SHP77 treated with DMSO at 0.1 percent for 48 hours (cell line): ENCODE results near the gene RASA3.

ENCODE experiments used
- DNase-seq: peaks from one replicate; lab custom pipeline; 2025; lab: John Stamatoyannopoulos, UW

Gene RASA3

DNA sequence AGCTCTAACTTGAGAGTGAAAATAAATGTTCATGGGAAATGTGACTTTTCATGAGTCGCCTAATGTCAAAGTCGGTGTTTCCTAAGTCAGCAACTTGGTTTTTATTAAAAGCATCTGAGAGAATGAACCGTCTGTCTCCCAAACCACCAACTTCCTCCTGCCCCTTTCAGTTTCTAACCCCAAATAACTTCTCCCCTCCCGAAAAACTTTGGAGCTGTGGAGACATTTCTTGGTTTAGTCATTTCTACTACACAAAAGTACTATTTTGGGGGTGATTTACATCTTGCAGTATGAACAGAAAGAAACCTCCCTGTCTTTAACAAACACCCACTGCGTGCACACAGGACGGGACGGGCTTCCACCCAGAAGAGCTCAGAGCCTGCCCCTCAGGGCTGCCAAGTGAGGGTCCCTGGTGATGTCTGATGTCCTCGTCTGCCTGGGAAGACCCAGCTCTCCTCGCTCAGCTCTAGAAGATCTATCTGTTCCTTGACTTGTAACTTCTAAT lies 65.0 kb downstream of the RASA3 start:
- no peak for DNase-seq

DNA sequence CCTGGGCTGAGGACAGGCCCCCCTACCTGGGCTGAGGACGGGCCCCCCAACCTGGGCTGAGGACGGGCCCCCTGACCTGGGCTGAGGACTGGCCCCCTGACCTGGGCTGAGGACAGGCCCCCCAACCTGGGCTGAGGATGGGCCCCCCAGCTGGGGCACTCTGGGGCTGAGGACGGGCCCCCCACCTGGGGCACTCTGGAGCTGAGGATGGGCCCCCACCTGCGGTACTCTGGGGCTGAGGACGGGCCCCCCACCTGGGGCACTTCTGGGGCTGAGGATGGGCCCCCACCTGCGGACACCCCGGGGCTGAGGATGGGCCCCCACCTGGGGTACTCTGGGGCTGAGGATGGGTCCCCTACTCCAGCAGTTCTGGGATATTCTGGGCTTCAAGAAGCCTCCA lies 65.5 kb downstream of the RASA3 start:
- DNase-seq = no peak

DNA sequence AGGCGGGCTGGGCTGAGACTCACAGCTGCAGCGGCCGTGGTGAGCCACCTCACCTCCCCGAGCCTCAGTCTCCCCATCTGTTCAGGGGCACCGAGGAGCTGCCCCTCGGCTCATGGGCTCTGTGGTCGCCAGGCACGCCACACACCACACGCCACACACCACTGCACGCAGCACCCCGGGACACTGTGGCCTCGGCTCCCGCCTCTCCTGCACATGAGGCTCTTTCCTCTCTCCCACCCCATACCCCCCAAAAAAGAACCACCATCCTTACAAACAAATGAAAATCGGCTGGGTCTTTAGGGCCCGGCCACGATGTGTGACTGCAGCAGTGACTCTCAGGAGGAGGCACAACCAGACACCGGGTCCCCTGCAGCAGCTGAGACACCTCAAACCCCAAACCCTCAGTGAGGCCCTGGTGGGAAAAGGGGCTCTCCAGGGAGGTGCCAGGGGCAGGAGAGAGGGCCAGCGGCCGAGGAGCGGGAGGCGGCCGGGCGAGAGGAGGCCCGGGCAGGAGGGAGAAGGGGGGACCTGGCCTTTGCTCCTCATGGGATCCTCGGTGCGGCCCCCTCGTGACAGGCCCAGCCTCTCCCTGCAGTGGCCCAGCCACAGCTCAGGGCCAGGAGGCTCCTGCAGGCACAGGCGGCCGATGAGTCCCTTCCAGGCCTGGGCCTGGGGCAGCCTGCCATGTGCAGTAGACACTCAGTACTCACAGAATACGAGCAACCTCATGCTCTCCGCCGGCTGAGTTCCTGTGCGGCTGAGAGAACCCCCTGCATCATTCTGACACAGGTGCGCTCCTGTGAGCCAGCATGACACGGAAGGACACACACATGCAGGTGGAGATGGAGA lies 66.3 kb downstream of the RASA3 start:
- DNase-seq = no peak

DNA sequence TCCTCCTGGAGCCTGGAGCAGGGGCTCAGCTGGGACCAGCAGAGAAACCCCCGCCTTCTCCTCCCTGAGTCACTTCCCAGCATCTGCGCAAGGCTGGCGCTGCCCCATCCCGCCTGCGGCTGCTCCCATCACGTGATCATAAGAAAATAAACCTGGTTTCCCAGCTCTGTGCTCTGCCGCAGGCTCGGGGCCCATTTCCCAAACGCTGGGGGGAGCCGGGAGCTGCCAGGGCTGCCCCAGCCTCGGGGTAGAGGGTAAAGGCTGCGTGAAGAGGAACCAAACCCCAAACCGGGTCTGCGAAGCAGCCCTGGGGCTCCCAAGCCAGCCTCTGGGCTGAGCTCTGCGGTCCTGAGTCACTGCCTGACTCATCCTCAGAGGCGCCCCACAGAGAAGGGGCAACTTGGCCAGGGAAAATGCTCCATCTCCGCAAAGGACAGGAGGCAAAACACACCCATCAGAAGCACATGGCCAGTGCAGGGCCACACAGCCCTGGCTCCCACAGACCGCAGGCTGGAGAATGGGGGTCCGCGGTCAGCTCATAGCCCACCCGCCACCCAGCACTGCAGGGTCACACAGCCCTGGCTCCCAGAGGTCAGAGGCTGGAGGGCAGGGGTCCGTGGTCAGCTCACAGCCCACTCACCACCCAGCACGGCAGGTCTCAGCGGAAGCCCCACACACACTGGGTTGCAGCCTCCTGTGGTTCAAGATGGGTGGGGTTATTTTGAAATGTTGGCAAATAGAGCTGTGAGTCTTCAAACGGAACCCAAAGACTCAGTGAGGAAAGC lies 67.1 kb downstream of the RASA3 start:
- DNase-seq = peak; percentile 96

DNA sequence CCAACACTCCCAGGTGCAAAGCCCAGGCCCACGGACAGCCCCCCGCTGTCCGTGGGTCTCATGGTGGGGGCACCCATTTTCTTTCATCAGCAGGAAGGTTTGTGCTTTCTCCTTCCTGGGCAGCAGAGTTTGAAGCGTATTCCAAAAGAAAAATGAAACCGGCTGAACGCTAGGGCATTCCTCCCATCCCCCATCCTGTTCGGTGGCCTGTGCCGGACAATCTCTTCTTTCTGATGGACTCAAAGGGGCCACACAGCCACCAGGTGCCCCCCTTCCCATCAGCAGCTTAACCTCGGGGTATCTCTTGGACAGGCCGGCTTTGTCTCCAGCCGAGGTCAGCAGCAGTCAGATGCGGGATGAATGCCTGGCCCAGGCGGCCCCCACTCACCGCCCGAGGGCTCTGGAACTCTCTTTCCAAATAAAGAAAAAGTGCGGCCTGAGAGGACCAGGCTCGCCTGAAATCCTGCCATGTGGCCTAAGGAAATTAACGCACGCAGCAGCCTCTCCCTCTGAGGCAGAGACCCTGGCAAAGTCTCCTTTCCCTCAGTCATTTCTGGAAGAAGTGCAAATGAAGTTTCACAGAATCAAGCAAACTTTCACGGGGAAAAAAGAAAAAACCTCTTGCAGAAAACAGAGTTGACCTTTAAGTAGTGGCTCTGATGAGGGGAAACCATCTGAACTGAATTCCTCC lies 67.8 kb downstream of the RASA3 start:
- DNase-seq = no peak

DNA sequence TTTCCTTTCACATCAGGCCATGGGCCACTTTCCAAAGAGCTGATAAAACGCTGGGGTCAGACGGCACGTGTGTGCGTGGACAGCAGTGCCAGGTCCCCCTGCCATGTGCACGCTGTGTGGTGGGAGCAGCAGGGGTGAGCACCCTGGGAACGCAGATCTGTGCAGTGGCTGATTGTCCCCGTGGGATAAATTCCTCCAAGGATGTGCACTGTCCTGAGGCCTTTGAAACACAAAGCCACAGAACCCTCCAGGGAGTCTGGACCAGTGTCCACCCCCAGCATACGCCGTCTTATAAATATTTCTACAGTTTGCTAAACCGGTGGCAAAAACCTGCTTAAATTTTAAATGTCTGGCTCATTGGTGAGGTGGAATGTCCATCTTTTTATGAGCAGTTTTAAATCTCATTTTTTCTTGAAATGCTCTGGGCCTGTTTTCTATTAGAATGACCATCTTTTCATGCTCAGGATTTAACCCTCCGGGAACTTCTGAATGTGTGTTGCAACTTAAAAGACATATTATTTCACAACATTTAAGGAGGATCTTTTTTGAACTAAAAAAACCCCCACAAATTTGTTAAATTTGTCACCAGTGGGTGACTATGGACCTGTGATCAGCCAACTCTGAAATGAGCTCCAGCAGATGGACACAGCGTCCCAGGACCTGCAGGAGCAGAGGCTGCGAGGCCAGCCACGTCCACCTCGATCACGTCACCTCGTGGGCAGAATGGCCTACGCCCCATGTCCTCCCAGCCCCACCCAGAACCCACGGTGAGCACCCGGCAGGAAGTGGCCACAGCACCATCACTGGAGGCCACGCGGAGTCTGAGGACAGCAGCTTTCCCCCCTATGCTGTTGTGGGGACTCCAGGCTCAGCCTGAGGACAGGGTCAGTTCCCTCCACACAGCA lies 68.6 kb downstream of the RASA3 start:
- DNase-seq = no peak

DNA sequence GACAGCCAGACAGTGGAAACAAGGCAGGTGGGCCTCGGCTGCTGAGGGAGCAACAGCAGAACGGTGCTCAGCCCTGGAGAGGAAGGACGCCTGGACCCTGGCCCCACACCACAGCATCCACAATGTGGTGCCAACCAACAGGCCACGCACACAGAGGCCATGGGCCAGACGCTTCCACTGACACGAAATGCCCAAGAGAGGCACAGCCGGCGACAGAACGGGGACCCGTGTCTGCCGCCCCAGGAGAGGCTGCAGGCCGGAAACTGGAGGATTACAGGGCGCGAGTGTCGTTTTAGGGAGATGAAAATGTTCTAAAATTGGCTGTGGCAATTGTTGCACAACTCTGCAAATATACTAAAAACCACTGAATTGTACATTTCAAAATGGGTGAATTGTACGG lies 69.7 kb downstream of the RASA3 start:
- no peak for DNase-seq

DNA sequence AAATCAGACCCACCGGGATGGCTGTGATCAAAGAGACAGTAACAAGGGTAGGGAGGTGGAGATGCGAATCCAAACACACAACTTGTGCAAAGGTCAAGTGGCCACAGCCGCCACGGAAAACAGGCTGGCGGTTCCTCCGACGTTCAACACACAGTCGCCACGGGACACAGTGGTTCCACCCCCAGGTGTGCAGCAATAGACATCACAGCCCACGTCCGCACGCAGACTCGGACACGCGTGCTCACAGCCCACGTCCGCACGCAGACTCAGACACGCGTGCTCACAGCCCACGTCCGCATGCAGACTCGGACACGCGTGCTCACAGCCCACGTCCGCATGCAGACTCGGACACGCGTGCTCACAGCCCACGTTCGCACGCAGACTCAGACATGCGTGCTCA lies 70.1 kb downstream of the RASA3 start:
- DNase-seq = no peak

DNA sequence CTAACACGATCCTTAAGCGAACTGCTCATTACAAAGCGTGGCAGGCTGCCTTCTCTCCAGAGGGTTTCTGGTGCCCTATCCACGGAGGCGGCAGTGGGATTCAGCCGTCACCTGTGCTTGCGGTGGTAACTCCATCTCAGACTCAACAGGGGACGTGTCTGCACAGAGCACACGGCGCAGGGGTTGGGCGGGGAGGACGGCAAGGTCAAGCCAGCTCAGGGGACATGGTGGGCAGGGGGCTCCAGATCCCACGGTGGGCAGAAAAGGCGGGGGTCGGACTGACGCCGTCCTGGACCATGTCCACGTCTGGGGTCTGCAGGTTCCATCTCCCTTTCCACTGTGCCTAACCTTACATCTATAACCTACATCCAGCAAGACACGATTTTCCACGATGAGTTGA lies 70.7 kb downstream of the RASA3 start:
- DNase-seq = no peak

DNA sequence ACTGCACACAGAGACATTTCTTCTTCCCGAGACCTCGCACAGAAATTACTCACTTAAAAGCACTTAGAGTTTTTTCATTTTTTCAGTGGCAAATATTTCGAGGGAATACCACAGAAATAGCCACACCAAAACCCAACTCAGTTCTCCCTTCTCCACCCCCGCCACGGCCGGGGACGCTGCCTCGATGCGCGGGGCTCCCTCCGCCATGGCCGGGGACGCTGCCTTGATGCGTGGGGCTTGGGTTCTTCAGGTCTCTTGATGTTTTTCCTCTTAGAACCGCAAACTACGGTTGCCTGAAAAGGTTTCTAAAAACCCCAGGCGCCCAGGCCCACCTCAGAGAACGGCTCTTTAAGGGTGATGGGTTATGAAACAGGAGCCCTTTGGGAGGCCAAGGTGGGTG lies 71.4 kb downstream of the RASA3 start:
- no peak for DNase-seq

DNA sequence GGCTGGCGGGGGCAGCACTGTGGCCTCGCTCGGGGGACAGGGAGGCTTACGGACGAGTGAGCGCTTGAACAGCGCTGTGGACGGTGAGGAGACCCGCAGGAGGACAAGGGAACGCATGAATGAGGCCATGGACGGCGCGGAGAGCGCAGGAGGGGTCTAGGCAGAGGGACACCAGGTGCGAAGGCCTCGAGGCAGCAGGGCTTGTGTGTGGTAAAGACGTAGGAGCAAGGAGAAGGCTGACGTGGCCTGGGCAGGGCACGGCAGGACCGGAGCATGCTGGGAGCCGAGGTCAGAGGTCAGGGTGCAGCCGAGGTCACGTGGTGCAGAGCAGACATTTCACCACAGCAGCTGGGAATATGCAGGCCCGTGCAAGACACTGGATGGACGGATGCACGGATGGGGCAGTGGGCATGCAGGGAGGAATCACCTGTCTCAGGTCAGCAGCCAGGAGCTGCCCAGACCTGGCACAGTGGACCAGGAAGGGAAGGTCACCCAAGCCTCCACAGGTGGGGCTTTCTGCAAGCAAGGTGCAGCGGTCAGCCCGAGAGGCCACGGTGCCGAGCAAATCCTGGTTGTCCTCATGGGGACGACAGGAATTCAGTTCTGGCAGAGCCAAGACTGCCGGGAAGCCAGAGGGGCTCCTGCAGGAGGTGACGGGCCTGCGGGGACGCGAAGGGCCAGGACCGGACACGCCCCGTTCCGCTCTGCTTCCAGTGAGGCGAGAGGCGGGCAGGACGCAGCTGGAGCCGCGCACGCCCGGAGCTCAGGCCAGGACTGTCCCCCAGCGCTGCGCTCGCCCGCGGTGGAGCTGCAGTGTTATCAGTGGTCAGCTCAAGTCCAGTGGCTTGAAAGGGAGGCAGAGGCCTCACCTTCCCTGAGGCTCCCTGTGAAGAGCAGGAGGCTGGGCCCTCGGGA lies 72.2 kb downstream of the RASA3 start:
- DNase-seq = no peak

DNA sequence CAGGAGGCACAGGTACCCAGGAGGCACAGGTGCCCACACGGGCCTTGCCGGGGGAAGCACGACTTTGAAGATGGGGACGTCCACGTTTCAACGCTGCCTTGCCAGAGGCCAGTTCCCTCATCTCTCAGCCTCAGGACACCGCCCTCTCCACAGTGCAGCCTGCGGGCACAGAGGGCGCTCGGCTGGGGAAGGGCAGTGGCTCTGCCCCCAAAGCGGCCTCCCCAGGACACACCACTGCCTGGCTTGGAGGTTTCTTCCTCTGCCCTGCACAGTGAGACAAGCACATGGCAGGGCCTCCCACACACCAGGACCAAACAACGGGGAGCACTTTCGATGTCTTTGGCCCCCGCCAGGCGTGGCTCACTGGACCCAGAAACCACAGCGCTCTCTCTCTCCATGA lies 73.0 kb downstream of the RASA3 start:
- no peak for DNase-seq

DNA sequence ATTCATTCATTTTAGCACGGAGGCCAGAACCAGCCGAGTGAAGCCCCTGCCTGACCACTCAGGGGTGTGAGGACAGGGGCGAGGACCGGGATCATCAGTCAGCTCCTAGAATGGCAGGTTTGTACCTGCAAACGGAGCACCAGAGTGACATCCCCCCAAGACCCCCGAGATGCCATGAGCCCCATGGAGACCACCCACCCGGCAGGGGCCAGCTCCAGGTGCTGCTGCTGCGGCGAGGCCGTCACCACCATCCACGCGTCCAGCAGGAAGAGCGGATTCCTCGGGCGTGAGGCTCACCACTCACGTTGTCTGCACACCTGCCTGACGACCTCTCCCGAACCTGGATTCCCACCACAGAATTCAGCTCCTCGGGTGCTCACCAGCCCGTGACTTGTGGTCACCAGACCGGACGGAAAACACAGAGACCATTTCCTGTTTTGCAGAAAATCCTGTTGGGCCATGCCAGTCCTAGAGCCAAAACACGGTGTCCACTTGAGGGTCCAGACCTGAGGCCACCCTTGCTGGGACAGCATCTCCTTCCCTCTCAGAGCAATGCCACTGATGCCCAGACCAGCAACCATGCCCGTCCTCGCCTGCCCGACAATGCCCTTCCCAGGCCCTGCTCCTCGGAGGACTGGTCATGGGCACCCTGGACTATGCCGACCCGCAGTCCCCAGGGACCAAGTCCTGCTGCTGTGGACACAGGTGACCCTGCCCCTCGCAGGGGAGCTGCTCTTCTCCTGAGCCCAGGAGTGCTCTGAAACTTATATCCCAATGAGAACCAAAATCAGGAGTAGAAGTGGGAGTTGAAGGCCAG lies 74.2 kb downstream of the RASA3 start:
- DNase-seq = no peak

DNA sequence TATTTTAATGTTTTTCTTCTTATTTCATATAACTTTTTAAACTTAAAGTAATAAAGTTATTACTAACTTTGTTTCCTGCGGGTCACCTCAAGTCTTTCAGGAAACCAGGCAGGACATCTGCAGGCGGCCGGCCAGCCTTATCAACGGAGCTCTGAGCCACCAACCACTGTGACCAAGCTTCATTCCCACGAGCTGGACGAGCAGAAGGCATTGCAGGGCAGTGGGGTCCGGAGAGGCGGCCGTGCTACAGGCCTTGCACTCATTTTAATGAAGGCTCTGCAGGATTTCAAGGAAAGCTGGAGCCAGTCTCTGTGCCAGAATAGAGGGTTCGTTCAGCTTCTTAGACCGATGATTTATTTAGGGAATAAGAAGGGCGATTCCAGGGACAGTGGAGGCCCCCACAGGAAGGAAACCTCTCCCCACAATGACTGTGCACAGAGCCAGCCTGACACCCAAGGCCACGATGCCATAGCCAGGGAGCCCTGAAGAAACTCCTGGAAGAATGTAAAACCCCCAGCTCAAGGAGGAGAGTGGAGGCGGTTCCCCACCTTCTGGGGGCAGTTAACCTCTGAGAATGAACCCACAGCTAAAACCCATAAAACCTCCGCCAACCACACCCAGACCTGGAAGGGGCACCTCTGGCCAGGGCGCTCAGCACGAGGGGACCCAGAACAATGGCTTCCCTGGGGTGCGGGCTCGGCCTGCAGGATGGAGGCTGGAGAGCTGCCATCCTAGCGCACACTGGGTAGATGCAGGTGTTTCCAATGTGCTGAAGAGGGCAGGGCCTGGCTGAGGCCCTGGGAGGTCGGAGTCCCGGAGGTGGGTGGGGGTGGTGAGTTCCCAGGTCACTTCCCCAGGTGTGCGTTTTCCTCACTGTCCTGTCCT lies 75.0 kb downstream of the RASA3 start:
- DNase-seq = no peak

DNA sequence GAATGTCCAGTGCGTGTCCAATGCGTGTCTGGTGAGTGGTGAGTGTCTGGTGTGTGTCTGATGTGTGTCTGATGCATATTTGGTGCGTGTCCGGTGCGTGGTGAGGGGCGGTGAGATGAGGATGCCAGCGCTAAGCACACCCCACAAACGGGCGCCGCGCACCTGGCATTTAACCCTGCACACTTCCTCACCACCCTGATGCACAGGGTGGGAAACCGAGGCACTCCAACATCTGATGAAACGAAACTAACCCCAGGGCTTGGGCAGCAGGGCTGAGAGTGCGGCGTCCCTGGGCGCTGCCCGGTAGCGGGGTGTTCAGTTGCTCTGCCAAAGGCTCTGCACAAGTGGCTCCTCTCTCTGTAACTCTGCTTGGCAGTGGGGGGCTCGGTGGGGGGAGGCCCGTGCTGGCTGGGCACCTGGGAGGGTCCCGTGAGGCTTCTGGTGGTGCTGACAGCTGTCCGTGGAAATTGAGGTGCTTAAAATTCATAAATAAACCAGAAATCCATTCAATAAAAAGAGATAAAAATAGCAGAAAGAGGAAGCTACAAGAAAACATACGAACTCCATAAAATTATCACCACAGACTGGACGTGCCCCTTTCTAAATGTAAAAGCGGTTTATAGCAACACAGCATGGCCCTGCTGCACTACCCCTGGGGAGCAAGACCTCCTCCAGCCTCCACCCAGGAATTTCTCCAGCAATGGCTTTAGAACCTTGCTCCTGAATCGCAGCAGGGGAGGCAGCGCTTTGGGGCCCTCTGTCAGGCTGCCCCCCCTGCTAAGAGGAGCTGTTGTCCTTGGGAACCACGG lies 76.0 kb downstream of the RASA3 start:
- DNase-seq = no peak

DNA sequence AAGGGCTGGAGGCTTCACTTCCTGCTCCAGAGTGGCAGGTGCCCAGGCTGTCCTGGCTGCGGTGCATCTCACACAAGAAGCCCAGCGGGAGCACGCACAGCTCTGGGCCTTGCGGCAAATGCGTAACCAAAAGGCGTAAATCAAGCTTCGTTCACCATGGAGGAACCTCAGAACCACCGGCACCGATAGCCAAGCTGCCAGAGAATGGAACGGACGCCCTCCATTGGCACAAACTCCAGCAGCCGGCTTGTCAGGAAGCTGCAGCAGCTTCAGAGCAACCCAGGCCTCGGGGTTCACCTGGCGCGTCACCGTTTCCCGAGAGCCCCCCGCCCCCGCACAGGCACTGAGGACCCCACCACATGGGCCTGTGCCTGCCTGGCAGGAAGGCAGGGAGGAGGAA lies 76.7 kb downstream of the RASA3 start:
- DNase-seq = no peak

DNA sequence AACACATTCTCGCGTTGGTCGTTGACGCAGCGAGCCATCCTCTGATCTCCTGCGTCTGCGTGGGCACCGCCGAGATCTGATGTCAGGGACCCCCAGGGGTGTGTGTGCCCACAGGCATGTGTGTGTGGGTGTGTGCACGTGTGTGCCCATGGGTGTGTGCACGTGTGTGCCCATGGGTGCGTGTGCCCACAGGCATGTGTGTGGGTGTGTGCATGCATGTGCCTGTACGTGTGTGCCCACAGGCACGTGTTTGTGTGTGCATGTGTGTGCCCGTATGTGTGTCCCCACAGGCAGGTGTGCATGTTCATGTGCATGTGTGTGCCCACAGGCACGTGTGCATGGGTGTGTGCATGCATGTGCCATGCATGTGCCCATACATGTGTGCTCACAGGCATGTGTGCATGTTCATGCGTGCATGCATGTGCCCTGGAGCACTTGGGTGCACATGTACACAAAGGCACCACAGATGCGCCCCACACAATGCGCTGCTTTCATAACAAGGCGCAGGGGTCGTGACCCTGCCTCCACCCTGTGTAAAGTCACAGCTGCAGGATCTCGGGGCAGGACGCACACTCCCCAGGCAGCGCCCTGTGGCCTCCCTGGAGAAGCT lies 77.5 kb downstream of the RASA3 start:
- no peak for DNase-seq
